AG04450 (cell line): Measurements from ENCODE around the gene FCHSD2. TPM values are rescaled to one million over a fixed set of nuclear protein-coding genes. Genes with fewer than 3 reads are reported as not detected.

Source experiments
- CTCF ChIA-PET: fragments of 300-600, 350-600 bp; formaldehyde crosslinking; extraction: SDS; loops from one replicate; lab custom pipeline; 2022; ENCODE audit warnings: antibody characterized with exemption, inconsistent platforms; lab: Charles Lee
- POLR2A ChIA-PET: fragments of 350-600 bp; formaldehyde crosslinking; extraction: SDS; loops from one replicate; lab custom pipeline; 2021; ENCODE audit warnings: antibody characterized with exemption, inconsistent platforms; lab: Yijun Ruan, JAX
- DNase-seq: peaks from one replicate; pipeline ENCODE4 v3.0.0-alpha.2; 2011; ENCODE audit warnings: low read depth, low spot score
- H3K27ac ChIP-seq: one replicate; pipeline ENCODE4 v1.5.1; 2012; ENCODE audit warnings: low read depth, low read length, control low read depth
- H3K27me3 ChIP-seq: one replicate; pipeline ENCODE4 v1.6.0; 2012; ENCODE audit warnings: low read length; ENCODE audit not compliant: control insufficient read depth, insufficient read depth
- H3K4me3 ChIP-seq: 2 replicates; pipeline ENCODE4 v1.5.1; 2011; ENCODE audit warnings: mild to moderate bottlenecking, low read depth, low read length, control low read depth
- H3K9me3 ChIP-seq: 2 replicates; pipeline ENCODE4 v1.5.1; 2012; ENCODE audit warnings: low read length; ENCODE audit not compliant: control insufficient read depth, insufficient read depth
- CTCF ChIP-seq: IDR thresholded peaks from 2 replicates; pipeline ENCODE4 v1.5.1; 2011; ENCODE audit warnings: low read depth, low read length, control low read depth, inconsistent platforms
- polyA plus RNA-seq: library from polyadenylated mRNA; depleted of rRNA; stranded (reverse); fragments of >200 nt; gene quantifications from 2 replicates; pipeline ENCODE4 v1.2.3, GENCODE V29; 2011; rRNA removed
- small RNA-seq: library from RNA; depleted of rRNA; stranded (forward); fragments of <200 nt; gene quantifications from one replicate; pipeline ENCODE3, GENCODE V24; 2012; ENCODE audit warnings: low read depth; ENCODE audit not compliant: insufficient read length

FCHSD2 gene
- polyA plus RNA-seq, 1 experiment = 24.7 TPM

- POLR2A ChIA-PET = interaction anchor here (0.6 kb wide), 1 partner anchor 18 kb away, joined by 3 read pairs; no protein-coding TSS in a partner anchor
Measured at GRCh38 chr11:72789493-72790131, 352.5 kb downstream of the FCHSD2 start.

GRCh38 chr11:72788241-72788640 lies 353.9 kb downstream of the FCHSD2 start:
- ChIA-PET CTCF (interaction anchor here (1.0 to 1.8 kb wide), 2 partner anchors 63 kb away, joined by 5 to 11 read pairs; no protein-coding TSS in a partner anchor), POLR2A (no interaction called here)
- TF ChIP-seq CTCF = no peak
- Histone ChIP-seq H3K27me3 (no peaks in the 10 kb centered on the region), H3K4me3 (no peak overlapping the region), H3K27ac (no peak overlapping the region), H3K9me3 (no peaks in the 10 kb centered on the region)
- no peak for DNase-seq

More at GRCh38 chr11:72789493-72790131, 352.5 kb downstream of the FCHSD2 start:
- Histone ChIP-seq H3K27ac (peak overlapping the region; percentile 11), H3K4me3 (no peak overlapping the region), H3K27me3 (no peaks in the 10 kb centered on the region), H3K9me3 (no peaks in the 10 kb centered on the region)
- no peak for DNase-seq
- CTCF ChIA-PET = interaction anchor here (1.2 kb wide), 1 partner anchor 19 kb away, joined by 3 read pairs; no protein-coding TSS in a partner anchor
- no peak for TF ChIP-seq CTCF

GRCh38 chr11:72787216-72788104 lies 354.7 kb downstream of the FCHSD2 start:
- CTCF ChIA-PET = interaction anchor here (1.8 kb wide), 1 partner anchor 62 kb away, joined by 5 read pairs; no protein-coding TSS in a partner anchor
- H3K9me3 ChIP-seq = no peaks in the 10 kb centered on the region
- no peak overlapping the region for H3K27ac ChIP-seq
- no peaks in the 10 kb centered on the region for H3K27me3 ChIP-seq
- DNase-seq = no peak
- TF ChIP-seq CTCF = 0 out of 2 replicates have a peak, but pooled peaks have one; percentile 4
- H3K4me3 ChIP-seq = no peak overlapping the region
- POLR2A ChIA-PET = no interaction called here

Small RNAs within 50 kb of the gene (small RNA-seq; reads per million reads assigned to genes)
- gene RNU6-672P = not detected

Other genes with a start within 250 kb of the FCHSD2 start
- not detected in 2 replicates for gene P2RY2, start 76.0 kb upstream of the FCHSD2 start, polyA plus RNA-seq
- not detected in 2 replicates for gene P2RY6, start 130.0 kb upstream of the FCHSD2 start, polyA plus RNA-seq
- gene ARHGEF17, start 166.0 kb upstream of the FCHSD2 start, polyA plus RNA-seq = 30.6 and 45.2 TPM in 2 replicates
- gene RELT, start 234.1 kb upstream of the FCHSD2 start, polyA plus RNA-seq = 1.1 TPM in 2 replicates